Stimulated activated CD8-positive, alpha-beta memory T cell treated with anti-CD3 and anti-CD28 coated beads, Interleukin-4, amount 100 ng/mL, for 4 hours (primary cell): ENCODE measurements around the gene CXCL8.

ENCODE experiments used
- DNase-seq, 2 donors: peaks; one replicate each; pipeline ENCODE4 v3.0.0-alpha.2; 2020; ENCODE audit warnings: low read depth in 2 of 2, low spot score in 1 of 2

Gene CXCL8

GRCh38 chr4:73718375-73719373 is 21.7 kb upstream of the CXCL8 start:
- no peak for DNase-seq

- DNase-seq: no peak
These were observed 18.9 kb upstream of the CXCL8 start for GRCh38 chr4:73721435-73721834.

GRCh38 chr4:73721909-73722308 is 18.5 kb upstream of the CXCL8 start:
- no peak for DNase-seq

GRCh38 chr4:73723023-73723422 is 17.3 kb upstream of the CXCL8 start:
- no peak for DNase-seq

GRCh38 chr4:73723928-73724327 is 16.4 kb upstream of the CXCL8 start:
- DNase-seq: no peak

GRCh38 chr4:73725510-73725909 is 14.9 kb upstream of the CXCL8 start:
- no peak for DNase-seq

GRCh38 chr4:73725985-73726384 is 14.4 kb upstream of the CXCL8 start:
- DNase-seq: no peak

GRCh38 chr4:73727685-73728084 is 12.7 kb upstream of the CXCL8 start:
- no peak for DNase-seq

GRCh38 chr4:73728091-73728741 is 12.2 kb upstream of the CXCL8 start:
- no peak for DNase-seq

GRCh38 chr4:73729534-73730165 is 10.7 kb upstream of the CXCL8 start:
- no peak for DNase-seq

- no peak for DNase-seq
These were observed 10.1 kb upstream of the CXCL8 start for GRCh38 chr4:73730292-73730691.

GRCh38 chr4:73730867-73731266 is 9.5 kb upstream of the CXCL8 start:
- DNase-seq: no peak

- no peak for DNase-seq
These were observed 8.3 kb upstream of the CXCL8 start for GRCh38 chr4:73731968-73732610.

GRCh38 chr4:73732759-73733431 is 7.5 kb upstream of the CXCL8 start:
- DNase-seq: no peak

GRCh38 chr4:73734530-73735001 is 5.8 kb upstream of the CXCL8 start:
- no peak for DNase-seq

GRCh38 chr4:73735231-73735630 is 5.1 kb upstream of the CXCL8 start:
- DNase-seq: no peak

- DNase-seq: no peak
These were observed 821 bp downstream of the CXCL8 start for GRCh38 chr4:73741031-73741749.

- no peak for DNase-seq
These were observed 1.6 kb downstream of the CXCL8 start for GRCh38 chr4:73741750-73742489.

GRCh38 chr4:73742490-73743160 is 2.3 kb downstream of the CXCL8 start:
- no peak for DNase-seq
